HepG2 (cell line): ENCODE measurements around the gene SOX12. TPM values are rescaled to one million over a fixed set of nuclear protein-coding genes. Genes with fewer than 3 reads are reported as not detected.

Experiments
- CHD4 ChIP-seq: fragments of 200-600 bp; sonication (generic); IDR thresholded peaks from 2 replicates; pipeline ENCODE4 v1.7.0; 2017; ENCODE audit warnings: mild to moderate bottlenecking, low read length, borderline replicate concordance
- EP300 ChIP-seq, 3 experiments: sonication (generic) in 1 of 3; formaldehyde crosslinking in 1 of 3; IDR thresholded peaks; 2 replicates each; pipeline versions ENCODE4 v1.5.1 to v1.6.1; 2011 to 2020; ENCODE audit warnings: low read depth in 2 of 3, low read length in 2 of 3, borderline replicate concordance in 1 of 3, improper control_type of control experiment in 1 of 3, mild to moderate bottlenecking in 1 of 3, missing genetic modification reagents in 1 of 3, moderate library complexity in 1 of 3
- GFI1 ChIP-seq: sonication (generic); formaldehyde crosslinking; IDR thresholded peaks from 2 replicates; pipeline ENCODE4 v1.5.0; 2020; ENCODE audit warnings: missing genetic modification reagents, mild to moderate bottlenecking, borderline replicate concordance
- MED1 ChIP-seq: sonication (generic); formaldehyde crosslinking; IDR thresholded peaks from 2 replicates; pipeline ENCODE4 v1.4.0; 2020; ENCODE audit warnings: missing genetic modification reagents
- ZNF224 ChIP-seq: sonication (generic); formaldehyde crosslinking; IDR thresholded peaks from 2 replicates; pipeline ENCODE4 v1.5.0; 2020; ENCODE audit warnings: mild to moderate bottlenecking, missing genetic modification reagents
- ZNF260 ChIP-seq: sonication (generic); formaldehyde crosslinking; IDR thresholded peaks from 2 replicates; pipeline ENCODE4 v1.4.0; 2020; ENCODE audit warnings: missing genetic modification reagents, low read depth, mild to moderate bottlenecking, borderline replicate concordance
- ZNF33A ChIP-seq: sonication (generic); formaldehyde crosslinking; IDR thresholded peaks from 2 replicates; pipeline ENCODE4 v1.5.1; 2020; ENCODE audit warnings: missing genetic modification reagents, mild to moderate bottlenecking, moderate library complexity, borderline replicate concordance
- polyA plus RNA-seq, 8 experiments: library from polyadenylated mRNA; depleted of rRNA in 3 of 8; stranded (reverse) in 7 of 8; unstranded in 1 of 8; fragments of >200 nt; fragmentation: Illumina TruSeq in 4 of 8; extraction: Trizol in 4 of 8; gene quantifications; 2 replicates each; pipeline versions ENCODE4 v1.2.1 to v1.2.3, GENCODE V29; 2011 to 2016; ENCODE audit warnings: low read depth in 4 of 8, missing spikeins in 1 of 8, mixed read lengths in 1 of 8; ENCODE audit not compliant: insufficient read depth in 1 of 8
- total RNA-seq, 5 experiments: library from RNA; depleted of rRNA; stranded (reverse); fragments of >200 nt; fragmentation: Illumina TruSeq; extraction: Trizol; gene quantifications; 2 replicates each; pipeline ENCODE4 v1.2.3, GENCODE V29; 2016; ENCODE audit warnings: low read depth in 1 of 5
- TF ChIP-seq, protein P1 (sequence below): sonication (generic); formaldehyde crosslinking; IDR thresholded peaks from 2 replicates; pipeline ENCODE4 v1.5.1; 2020; ENCODE audit warnings: mild to moderate bottlenecking, missing genetic modification reagents, moderate library complexity
- TF ChIP-seq, protein P2 (sequence below): sonication (generic); formaldehyde crosslinking; IDR thresholded peaks from 2 replicates; pipeline ENCODE4 v1.8.1; 2022; ENCODE audit warnings: low read depth, mild to moderate bottlenecking, missing genetic modification reagents
- TF ChIP-seq, protein P3 (sequence below): sonication (generic); formaldehyde crosslinking; IDR thresholded peaks from 2 replicates; pipeline ENCODE4 v1.8.0; 2022; ENCODE audit warnings: mild to moderate bottlenecking, missing genetic modification reagents
- TF ChIP-seq, protein P4 (sequence below): sonication (generic); formaldehyde crosslinking; IDR thresholded peaks from 2 replicates; pipeline ENCODE4 v1.4.0; 2020; ENCODE audit warnings: missing genetic modification reagents, borderline replicate concordance
- TF ChIP-seq, protein P5 (sequence below): sonication (generic); formaldehyde crosslinking; IDR thresholded peaks from 2 replicates; pipeline ENCODE4 v1.4.0; 2020; ENCODE audit warnings: missing genetic modification reagents

The SOX12 gene
- total and polyA plus RNA-seq, 2 of the 13 experiments (the other 11 are each of a cell fraction or from before 2014, with no cell fraction given): 10.0 to 18.7 TPM

DNA sequence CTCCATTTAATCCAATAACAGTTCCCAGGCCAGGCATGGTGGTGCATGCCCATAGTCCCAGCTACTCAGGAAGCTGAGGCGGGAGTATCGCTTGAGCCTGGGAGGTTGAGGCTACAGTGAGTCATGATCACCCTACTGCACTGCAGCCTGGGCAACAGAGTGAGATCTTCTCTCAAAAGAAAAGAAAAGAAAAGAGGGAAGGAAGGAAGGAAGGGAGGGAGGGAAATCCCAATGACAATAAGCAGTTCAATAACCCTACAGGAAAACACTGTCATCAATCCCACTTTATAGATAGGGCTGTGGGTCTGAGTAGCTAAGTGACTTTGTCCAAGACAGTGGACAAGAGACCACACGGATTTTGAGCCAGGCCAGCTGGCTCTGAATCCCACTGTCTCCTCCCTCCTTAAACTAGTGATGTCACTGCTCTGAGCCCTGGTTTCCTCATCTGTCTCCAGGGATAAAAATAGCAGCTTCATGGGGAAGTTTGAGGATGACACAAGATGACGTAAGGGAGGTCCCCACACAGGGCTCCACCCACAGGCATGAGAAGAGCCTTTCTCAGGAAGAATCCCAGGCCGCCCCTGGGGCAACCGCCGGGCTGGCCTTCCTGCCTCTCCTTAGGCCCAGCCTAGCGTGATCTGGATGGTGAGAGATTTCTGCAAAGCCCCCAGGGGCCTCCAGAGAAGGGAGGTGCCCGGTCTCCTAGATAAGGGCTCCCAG lies 48.0 kb downstream of the SOX12 start (continued):
- TF ChIP-seq, protein P1, sequence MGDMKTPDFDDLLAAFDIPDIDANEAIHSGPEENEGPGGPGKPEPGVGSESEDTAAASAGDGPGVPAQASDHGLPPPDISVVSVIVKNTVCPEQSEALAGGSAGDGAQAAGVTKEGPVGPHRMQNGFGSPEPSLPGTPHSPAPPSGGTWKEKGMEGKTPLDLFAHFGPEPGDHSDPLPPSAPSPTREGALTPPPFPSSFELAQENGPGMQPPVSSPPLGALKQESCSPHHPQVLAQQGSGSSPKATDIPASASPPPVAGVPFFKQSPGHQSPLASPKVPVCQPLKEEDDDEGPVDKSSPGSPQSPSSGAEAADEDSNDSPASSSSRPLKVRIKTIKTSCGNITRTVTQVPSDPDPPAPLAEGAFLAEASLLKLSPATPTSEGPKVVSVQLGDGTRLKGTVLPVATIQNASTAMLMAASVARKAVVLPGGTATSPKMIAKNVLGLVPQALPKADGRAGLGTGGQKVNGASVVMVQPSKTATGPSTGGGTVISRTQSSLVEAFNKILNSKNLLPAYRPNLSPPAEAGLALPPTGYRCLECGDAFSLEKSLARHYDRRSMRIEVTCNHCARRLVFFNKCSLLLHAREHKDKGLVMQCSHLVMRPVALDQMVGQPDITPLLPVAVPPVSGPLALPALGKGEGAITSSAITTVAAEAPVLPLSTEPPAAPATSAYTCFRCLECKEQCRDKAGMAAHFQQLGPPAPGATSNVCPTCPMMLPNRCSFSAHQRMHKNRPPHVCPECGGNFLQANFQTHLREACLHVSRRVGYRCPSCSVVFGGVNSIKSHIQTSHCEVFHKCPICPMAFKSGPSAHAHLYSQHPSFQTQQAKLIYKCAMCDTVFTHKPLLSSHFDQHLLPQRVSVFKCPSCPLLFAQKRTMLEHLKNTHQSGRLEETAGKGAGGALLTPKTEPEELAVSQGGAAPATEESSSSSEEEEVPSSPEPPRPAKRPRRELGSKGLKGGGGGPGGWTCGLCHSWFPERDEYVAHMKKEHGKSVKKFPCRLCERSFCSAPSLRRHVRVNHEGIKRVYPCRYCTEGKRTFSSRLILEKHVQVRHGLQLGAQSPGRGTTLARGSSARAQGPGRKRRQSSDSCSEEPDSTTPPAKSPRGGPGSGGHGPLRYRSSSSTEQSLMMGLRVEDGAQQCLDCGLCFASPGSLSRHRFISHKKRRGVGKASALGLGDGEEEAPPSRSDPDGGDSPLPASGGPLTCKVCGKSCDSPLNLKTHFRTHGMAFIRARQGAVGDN (CRISPR knock-in tag): no peak
- peak in 1 of 2 experiments; percentile 34; a peak in 1 of 4 replicates for TF ChIP-seq EP300 (IDR thresholded peaks at IDR 0.05; ENCODE audit: low read depth in 2 of 2, low read length in 2 of 2)
- peak; percentile 43; the same call in 1 of the 2 replicates for TF ChIP-seq EP300 (CRISPR knock-in tag; IDR thresholded peaks at IDR 0.05; ENCODE audit: borderline replicate concordance)
- TF ChIP-seq ZNF33A: no peak
- TF ChIP-seq, protein P2, sequence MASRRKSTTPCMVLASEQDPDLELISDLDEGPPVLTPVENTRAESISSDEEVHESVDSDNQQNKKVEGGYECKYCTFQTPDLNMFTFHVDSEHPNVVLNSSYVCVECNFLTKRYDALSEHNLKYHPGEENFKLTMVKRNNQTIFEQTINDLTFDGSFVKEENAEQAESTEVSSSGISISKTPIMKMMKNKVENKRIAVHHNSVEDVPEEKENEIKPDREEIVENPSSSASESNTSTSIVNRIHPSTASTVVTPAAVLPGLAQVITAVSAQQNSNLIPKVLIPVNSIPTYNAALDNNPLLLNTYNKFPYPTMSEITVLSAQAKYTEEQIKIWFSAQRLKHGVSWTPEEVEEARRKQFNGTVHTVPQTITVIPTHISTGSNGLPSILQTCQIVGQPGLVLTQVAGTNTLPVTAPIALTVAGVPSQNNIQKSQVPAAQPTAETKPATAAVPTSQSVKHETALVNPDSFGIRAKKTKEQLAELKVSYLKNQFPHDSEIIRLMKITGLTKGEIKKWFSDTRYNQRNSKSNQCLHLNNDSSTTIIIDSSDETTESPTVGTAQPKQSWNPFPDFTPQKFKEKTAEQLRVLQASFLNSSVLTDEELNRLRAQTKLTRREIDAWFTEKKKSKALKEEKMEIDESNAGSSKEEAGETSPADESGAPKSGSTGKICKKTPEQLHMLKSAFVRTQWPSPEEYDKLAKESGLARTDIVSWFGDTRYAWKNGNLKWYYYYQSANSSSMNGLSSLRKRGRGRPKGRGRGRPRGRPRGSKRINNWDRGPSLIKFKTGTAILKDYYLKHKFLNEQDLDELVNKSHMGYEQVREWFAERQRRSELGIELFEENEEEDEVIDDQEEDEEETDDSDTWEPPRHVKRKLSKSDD (CRISPR knock-in tag): peak; percentile 46; the same call in 1 of the 2 replicates
- TF ChIP-seq CHD4: no peak
- TF ChIP-seq MED1: peak; percentile 55
- TF ChIP-seq, protein P3, sequence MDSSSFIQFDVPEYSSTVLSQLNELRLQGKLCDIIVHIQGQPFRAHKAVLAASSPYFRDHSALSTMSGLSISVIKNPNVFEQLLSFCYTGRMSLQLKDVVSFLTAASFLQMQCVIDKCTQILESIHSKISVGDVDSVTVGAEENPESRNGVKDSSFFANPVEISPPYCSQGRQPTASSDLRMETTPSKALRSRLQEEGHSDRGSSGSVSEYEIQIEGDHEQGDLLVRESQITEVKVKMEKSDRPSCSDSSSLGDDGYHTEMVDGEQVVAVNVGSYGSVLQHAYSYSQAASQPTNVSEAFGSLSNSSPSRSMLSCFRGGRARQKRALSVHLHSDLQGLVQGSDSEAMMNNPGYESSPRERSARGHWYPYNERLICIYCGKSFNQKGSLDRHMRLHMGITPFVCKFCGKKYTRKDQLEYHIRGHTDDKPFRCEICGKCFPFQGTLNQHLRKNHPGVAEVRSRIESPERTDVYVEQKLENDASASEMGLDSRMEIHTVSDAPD: 0 out of 2 replicates have a peak, but pooled peaks have one; percentile 49
- TF ChIP-seq, protein P4, sequence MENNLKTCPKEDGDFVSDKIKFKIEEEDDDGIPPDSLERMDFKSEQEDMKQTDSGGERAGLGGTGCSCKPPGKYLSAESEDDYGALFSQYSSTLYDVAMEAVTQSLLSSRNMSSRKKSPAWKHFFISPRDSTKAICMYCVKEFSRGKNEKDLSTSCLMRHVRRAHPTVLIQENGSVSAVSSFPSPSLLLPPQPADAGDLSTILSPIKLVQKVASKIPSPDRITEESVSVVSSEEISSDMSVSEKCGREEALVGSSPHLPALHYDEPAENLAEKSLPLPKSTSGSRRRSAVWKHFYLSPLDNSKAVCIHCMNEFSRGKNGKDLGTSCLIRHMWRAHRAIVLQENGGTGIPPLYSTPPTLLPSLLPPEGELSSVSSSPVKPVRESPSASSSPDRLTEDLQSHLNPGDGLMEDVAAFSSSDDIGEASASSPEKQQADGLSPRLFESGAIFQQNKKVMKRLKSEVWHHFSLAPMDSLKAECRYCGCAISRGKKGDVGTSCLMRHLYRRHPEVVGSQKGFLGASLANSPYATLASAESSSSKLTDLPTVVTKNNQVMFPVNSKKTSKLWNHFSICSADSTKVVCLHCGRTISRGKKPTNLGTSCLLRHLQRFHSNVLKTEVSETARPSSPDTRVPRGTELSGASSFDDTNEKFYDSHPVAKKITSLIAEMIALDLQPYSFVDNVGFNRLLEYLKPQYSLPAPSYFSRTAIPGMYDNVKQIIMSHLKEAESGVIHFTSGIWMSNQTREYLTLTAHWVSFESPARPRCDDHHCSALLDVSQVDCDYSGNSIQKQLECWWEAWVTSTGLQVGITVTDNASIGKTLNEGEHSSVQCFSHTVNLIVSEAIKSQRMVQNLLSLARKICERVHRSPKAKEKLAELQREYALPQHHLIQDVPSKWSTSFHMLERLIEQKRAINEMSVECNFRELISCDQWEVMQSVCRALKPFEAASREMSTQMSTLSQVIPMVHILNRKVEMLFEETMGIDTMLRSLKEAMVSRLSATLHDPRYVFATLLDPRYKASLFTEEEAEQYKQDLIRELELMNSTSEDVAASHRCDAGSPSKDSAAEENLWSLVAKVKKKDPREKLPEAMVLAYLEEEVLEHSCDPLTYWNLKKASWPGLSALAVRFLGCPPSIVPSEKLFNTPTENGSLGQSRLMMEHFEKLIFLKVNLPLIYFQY (CRISPR knock-in tag): no peak
- TF ChIP-seq GFI1 (CRISPR knock-in tag): 0 out of 2 replicates have a peak, but pooled peaks have one; percentile 11
- no peak for TF ChIP-seq ZNF260 (CRISPR knock-in tag)
- TF ChIP-seq, protein P5, sequence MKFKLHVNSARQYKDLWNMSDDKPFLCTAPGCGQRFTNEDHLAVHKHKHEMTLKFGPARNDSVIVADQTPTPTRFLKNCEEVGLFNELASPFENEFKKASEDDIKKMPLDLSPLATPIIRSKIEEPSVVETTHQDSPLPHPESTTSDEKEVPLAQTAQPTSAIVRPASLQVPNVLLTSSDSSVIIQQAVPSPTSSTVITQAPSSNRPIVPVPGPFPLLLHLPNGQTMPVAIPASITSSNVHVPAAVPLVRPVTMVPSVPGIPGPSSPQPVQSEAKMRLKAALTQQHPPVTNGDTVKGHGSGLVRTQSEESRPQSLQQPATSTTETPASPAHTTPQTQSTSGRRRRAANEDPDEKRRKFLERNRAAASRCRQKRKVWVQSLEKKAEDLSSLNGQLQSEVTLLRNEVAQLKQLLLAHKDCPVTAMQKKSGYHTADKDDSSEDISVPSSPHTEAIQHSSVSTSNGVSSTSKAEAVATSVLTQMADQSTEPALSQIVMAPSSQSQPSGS (CRISPR knock-in tag): peak; percentile 45; the same call in 1 of the 2 replicates
- TF ChIP-seq ZNF224 (CRISPR knock-in tag): no peak
